Measurements from ENCODE around the gene ANTXRL. TPM values are rescaled to one million over a fixed set of nuclear protein-coding genes. Genes with fewer than 3 reads are reported as not detected.

Gene ANTXRL
- total and polyA plus RNA-seq, 2 of the 8 experiments (the other 6 are each of a cell fraction or from before 2014, with no cell fraction given) = not detected

GRCh38 chr10:46311501-46311951 lies 24.7 kb downstream of the ANTXRL start:
- Histone ChIP-seq H2AK5ac (ENCODE audit: low read depth, low read length) (no peak overlapping the region), H3K27me3 (replicated peaks in 1 of 4; ENCODE audit: control insufficient read depth in 3 of 4, extremely low read depth in 1 of 4, insufficient read depth in 3 of 4, low read length in 3 of 4) (no peaks in the 10 kb centered on the region; a peak in 1 of 7 replicates), H3K23me2 (ENCODE audit: low read depth, low read length) (no peaks in the 10 kb centered on the region), H3K79me2 (ENCODE audit: control insufficient read depth in 1 of 2, insufficient read depth in 2 of 2, low read length in 2 of 2) (no peaks in the 10 kb centered on the region), H3K56ac (replicated peaks; ENCODE audit: insufficient read length, low read depth, low read length) (no peak overlapping the region), H3K4me1 (replicated peaks in 1 of 4; ENCODE audit: control insufficient read depth in 3 of 4, insufficient read depth in 4 of 4, low read length in 3 of 4) (peaks cover 0 to 12% (median 2%) of the 10 kb centered on the region in 4 experiments; a peak in 2 of 7 replicates), H3K4me3 (ENCODE audit: extremely low read depth in 1 of 4, insufficient read depth in 2 of 4, low read depth in 3 of 4, low read length in 4 of 4) (no peak overlapping the region), H3K27ac (ENCODE audit: low read depth, low read length) (no peak overlapping the region), H2AFZ (ENCODE audit: low read length) (no peak overlapping the region), H2BK12ac (ENCODE audit: low read depth, low read length) (no peak overlapping the region), H3K36me3 (ENCODE audit: control insufficient read depth in 2 of 4, insufficient read depth in 4 of 4, low read length in 3 of 4) (no peaks in the 10 kb centered on the region), H3K4ac (replicated peaks; ENCODE audit: insufficient read length, low read depth, low read length) (no peak overlapping the region), H3K4me2 (ENCODE audit: insufficient read depth in 1 of 2, low read depth in 2 of 2, low read length in 2 of 2) (no peak overlapping the region), H4K91ac (replicated peaks; ENCODE audit: insufficient read length, low read length) (no peak overlapping the region), H3K9ac (replicated peaks in 1 of 4; ENCODE audit: extremely low read depth in 1 of 4, low read depth in 3 of 4, low read length in 3 of 4) (no peak overlapping the region), H2BK20ac (ENCODE audit: low read length) (no peak overlapping the region), H3K18ac (ENCODE audit: extremely low read depth, low read length) (no peak overlapping the region), H4K20me1 (replicated peaks in 1 of 2; ENCODE audit: control insufficient read depth in 1 of 2, insufficient read depth in 2 of 2, low read length in 2 of 2) (no peaks in the 10 kb centered on the region), H2BK15ac (ENCODE audit: low read length) (no peak overlapping the region), H2BK120ac (replicated peaks; ENCODE audit: low read depth, low read length) (no peak overlapping the region), H3K14ac (ENCODE audit: insufficient read length) (no peak overlapping the region), H4K5ac (ENCODE audit: insufficient read length, low read depth, low read length) (no peak overlapping the region), H2BK5ac (ENCODE audit: low read depth, low read length) (no peak overlapping the region), H3K79me1 (ENCODE audit: low read depth, low read length) (no peaks in the 10 kb centered on the region), H3K9me3 (ENCODE audit: insufficient read depth in 2 of 2, low read depth in 1 of 2, low read length in 1 of 2) (no peaks in the 10 kb centered on the region), H3K23ac (ENCODE audit: insufficient read length) (no peak overlapping the region), H4K8ac (ENCODE audit: extremely low read depth, insufficient read depth, low read length) (no peak overlapping the region)
- CTCF ChIA-PET (ENCODE audit: partially characterized antibody) = interaction anchor here (1.1 kb wide), 1 partner anchor 10 kb away, joined by 4 read pairs; no protein-coding TSS in a partner anchor
- FAIRE-seq = no peak
- no peak for DNase-seq (ENCODE audit: low read depth in 1 of 2, low spot score in 2 of 2)
- POLR2A ChIA-PET (ENCODE audit: partially characterized antibody) = no interaction called here
- WGBS, 2 experiments (ENCODE audit: extremely low coverage in 1 of 2, insufficient coverage in 1 of 2, insufficient read length in 1 of 2, insufficient replicate concordance in 2 of 2, low coverage in 1 of 2, low lambda C conversion rate in 2 of 2, missing lambda C conversion rate in 1 of 2) = 80% methylated on average over 7 of the region's 7 CpGs; no CpG with 5 or more reads in 1 of the 2 experiments
- TF ChIP-seq POLR2A (IDR thresholded peaks at IDR 0.05; ENCODE audit: control extremely low read depth in 1 of 2, low read depth in 2 of 2, low read length in 2 of 2) (no peak), SP2 (IDR thresholded peaks at IDR 0.05; ENCODE audit: low read length) (no peak), USF2 (IDR thresholded peaks at IDR 0.05; ENCODE audit: low read length) (no peak), SAP30 (IDR thresholded peaks at IDR 0.05; ENCODE audit: insufficient read depth, insufficient replicate concordance, low read length) (no peak), CTCF (IDR thresholded peaks at IDR 0.05; ENCODE audit: control extremely low read depth in 1 of 3, insufficient read depth in 1 of 3, low read depth in 1 of 3, low read length in 3 of 3) (no peak), SP4 (IDR thresholded peaks at IDR 0.05; ENCODE audit: low read length) (no peak), CREB1 (IDR thresholded peaks at IDR 0.05) (no peak), SUZ12 (IDR thresholded peaks at IDR 0.05; ENCODE audit: low read length) (no peak), RNF2 (IDR thresholded peaks at IDR 0.05; ENCODE audit: borderline replicate concordance, low read depth, low read length, missing control alignments, poor library complexity, severe bottlenecking) (no peak), POLR2AphosphoS5 (IDR thresholded peaks at IDR 0.05; ENCODE audit: low read depth, low read length) (no peak)

Measured in H1 (cell line).